Activated T-cell treated with anti-CD3 and anti-CD28 coated beads for 4 hours (primary cell): Measurements from ENCODE around the gene PRICKLE2.

Source experiments
- DNase-seq: peaks from one replicate; pipeline ENCODE4 v3.0.0-alpha.2; 2020

Gene PRICKLE2

GRCh38 chr3:64125561-64125960 is 99.7 kb downstream of the PRICKLE2 start:
- DNase-seq: no peak

GRCh38 chr3:64123931-64124330 is 101.3 kb downstream of the PRICKLE2 start:
- no peak for DNase-seq

GRCh38 chr3:64122476-64122875 is 102.8 kb downstream of the PRICKLE2 start:
- DNase-seq: no peak

GRCh38 chr3:64121750-64122311 is 103.4 kb downstream of the PRICKLE2 start:
- no peak for DNase-seq

- no peak for DNase-seq
Observed at GRCh38 chr3:64120876-64121275, 104.4 kb downstream of the PRICKLE2 start.

GRCh38 chr3:64117483-64117882 is 107.8 kb downstream of the PRICKLE2 start:
- DNase-seq: no peak

- DNase-seq: no peak
Observed at GRCh38 chr3:64114651-64115050, 110.6 kb downstream of the PRICKLE2 start.

GRCh38 chr3:64111872-64112271 is 113.4 kb downstream of the PRICKLE2 start:
- DNase-seq: no peak

- no peak for DNase-seq
Observed at GRCh38 chr3:64111083-64111482, 114.2 kb downstream of the PRICKLE2 start.

- DNase-seq: no peak
Observed at GRCh38 chr3:64110071-64110470, 115.2 kb downstream of the PRICKLE2 start.

GRCh38 chr3:64109438-64109837 is 115.8 kb downstream of the PRICKLE2 start:
- no peak for DNase-seq

GRCh38 chr3:64108784-64109317 is 116.4 kb downstream of the PRICKLE2 start:
- DNase-seq: no peak

GRCh38 chr3:64108231-64108630 is 117.0 kb downstream of the PRICKLE2 start:
- DNase-seq: no peak

GRCh38 chr3:64107190-64107589 is 118.1 kb downstream of the PRICKLE2 start:
- no peak for DNase-seq

- no peak for DNase-seq
Observed at GRCh38 chr3:64105816-64106215, 119.5 kb downstream of the PRICKLE2 start.

- DNase-seq: no peak
Observed at GRCh38 chr3:64104691-64105111, 120.6 kb downstream of the PRICKLE2 start.

GRCh38 chr3:64104006-64104405 is 121.3 kb downstream of the PRICKLE2 start:
- DNase-seq: no peak

GRCh38 chr3:64103131-64103530 is 122.1 kb downstream of the PRICKLE2 start:
- no peak for DNase-seq

- no peak for DNase-seq
Observed at GRCh38 chr3:64102147-64102546, 123.1 kb downstream of the PRICKLE2 start.

GRCh38 chr3:64099316-64099715 is 126.0 kb downstream of the PRICKLE2 start:
- no peak for DNase-seq

- no peak for DNase-seq
Observed at GRCh38 chr3:64098670-64099069, 126.6 kb downstream of the PRICKLE2 start.

- no peak for DNase-seq
Observed at GRCh38 chr3:64097920-64098319, 127.3 kb downstream of the PRICKLE2 start.

GRCh38 chr3:64095802-64096201 is 129.5 kb downstream of the PRICKLE2 start:
- DNase-seq: no peak

- DNase-seq: no peak
Observed at GRCh38 chr3:64094713-64095079, 130.6 kb downstream of the PRICKLE2 start.
